ENCODE results near the gene TTYH2.

The TTYH2 gene

GRCh38 chr17:74211912-74212208, 1.5 kb upstream of the TTYH2 start:
- H3K4me3 ChIP-seq (ENCODE audit: low read length) = peak overlapping the region; percentile 66
- peaks cover 11% of the 10 kb centered on the region for H3K4me1 ChIP-seq (ENCODE audit: control insufficient read depth, insufficient read depth, low read length)
- H3K9ac ChIP-seq (ENCODE audit: low read length) = no peak overlapping the region
- peaks cover 28% of the 10 kb centered on the region for H3K36me3 ChIP-seq (ENCODE audit: control insufficient read depth, insufficient read depth, low read length)
- H3K27ac ChIP-seq (ENCODE audit: low read depth, low read length) = no peak overlapping the region
- no peaks in the 10 kb centered on the region for H3K27me3 ChIP-seq (ENCODE audit: control insufficient read depth, insufficient read depth, low read length)

GRCh38 chr17:74212209-74212912, 1.0 kb upstream of the TTYH2 start:
- H3K27me3 ChIP-seq (ENCODE audit: control insufficient read depth, insufficient read depth, low read length) = no peaks in the 10 kb centered on the region
- peak overlapping the region; percentile 66 for H3K4me3 ChIP-seq (ENCODE audit: low read length)
- H3K36me3 ChIP-seq (ENCODE audit: control insufficient read depth, insufficient read depth, low read length) = peaks cover 25% of the 10 kb centered on the region
- H3K27ac ChIP-seq (ENCODE audit: low read depth, low read length) = peak overlapping the region; percentile 21
- peaks cover 11% of the 10 kb centered on the region for H3K4me1 ChIP-seq (ENCODE audit: control insufficient read depth, insufficient read depth, low read length)
- H3K9ac ChIP-seq (ENCODE audit: low read length) = peak overlapping the region; percentile 18

DNA sequence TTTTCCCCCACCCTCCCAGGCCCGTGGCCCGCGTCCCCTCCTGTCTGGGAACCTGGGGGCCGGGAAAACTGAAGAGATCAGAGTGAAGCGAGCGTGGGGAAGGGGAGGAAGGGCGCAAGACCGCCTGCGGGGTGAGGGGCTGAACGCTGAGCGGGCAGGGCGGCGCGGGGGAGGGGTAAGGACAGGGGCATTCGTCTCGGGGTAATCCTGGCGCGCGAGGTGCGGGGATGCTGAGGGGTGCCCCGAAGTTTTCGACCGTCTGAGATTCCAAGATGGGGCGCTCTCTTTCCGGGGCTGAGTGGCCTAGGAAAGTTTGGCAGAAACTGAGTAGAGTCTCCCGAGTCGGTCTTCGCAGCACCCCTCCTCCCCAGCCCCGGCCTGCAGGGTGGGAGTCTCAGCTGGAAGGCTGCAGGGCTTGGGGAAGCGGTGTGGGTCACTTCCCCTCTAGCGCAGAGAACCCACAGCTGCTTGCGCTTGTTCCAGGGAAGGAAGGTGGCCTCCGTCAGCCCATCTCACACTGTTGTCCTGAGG, 555 bp downstream of the TTYH2 start:
- H3K36me3 ChIP-seq (ENCODE audit: control insufficient read depth, insufficient read depth, low read length) = peaks cover 16% of the 10 kb centered on the region
- no peak overlapping the region for H3K9ac ChIP-seq (ENCODE audit: low read length)
- H3K27ac ChIP-seq (ENCODE audit: low read depth, low read length) = peak overlapping the region; percentile 2
- peak overlapping the region; percentile 66 for H3K4me3 ChIP-seq (ENCODE audit: low read length)
- H3K27me3 ChIP-seq (ENCODE audit: control insufficient read depth, insufficient read depth, low read length) = no peaks in the 10 kb centered on the region
- peaks cover 11% of the 10 kb centered on the region for H3K4me1 ChIP-seq (ENCODE audit: control insufficient read depth, insufficient read depth, low read length)

DNA sequence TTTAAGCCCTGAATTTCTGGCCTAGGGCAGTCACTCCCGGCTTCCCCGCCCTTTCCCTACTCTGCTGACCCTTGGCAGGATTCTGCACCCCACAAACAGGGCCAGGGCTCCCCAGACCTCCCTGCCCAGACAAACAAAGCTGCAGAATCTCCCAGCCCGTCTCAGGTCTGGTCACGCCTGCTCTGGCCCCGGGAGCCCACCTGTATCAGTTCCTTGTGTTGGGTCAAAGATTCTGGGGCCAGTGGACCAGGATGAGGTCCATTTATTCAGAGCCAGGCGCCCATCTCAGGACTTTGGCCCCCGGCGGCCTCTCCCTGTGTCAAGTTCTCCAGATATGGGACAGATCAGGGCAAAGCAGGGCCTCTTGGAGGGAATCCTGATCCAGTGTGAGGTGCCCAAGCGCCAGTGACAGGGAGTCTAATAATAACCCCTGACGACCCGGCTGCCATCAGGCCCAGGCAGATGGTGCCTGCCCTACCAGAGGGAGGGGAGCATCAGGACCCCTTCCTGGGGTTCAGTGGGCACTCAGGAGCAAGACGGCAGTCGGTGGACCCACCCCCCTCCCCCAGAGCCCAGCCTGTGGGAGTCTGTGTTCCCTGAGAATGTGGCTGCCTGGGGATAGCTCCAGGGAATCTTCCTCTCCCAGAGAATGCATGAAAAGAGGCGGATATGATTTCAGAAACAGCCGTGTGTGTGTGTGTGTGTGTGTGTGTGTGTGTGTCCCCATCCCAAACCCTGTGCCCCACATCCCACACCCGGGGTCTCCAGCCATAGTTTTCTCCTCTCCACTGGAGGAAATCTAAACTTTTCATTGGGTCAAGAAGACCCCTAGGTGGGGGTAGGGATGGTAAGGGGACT, 1.3 kb downstream of the TTYH2 start:
- Histone ChIP-seq H3K27ac (ENCODE audit: low read depth, low read length) (no peak overlapping the region), H3K4me1 (ENCODE audit: control insufficient read depth, insufficient read depth, low read length) (peaks cover 11% of the 10 kb centered on the region), H3K4me3 (ENCODE audit: low read length) (no peak overlapping the region), H3K9ac (ENCODE audit: low read length) (no peak overlapping the region), H3K27me3 (ENCODE audit: control insufficient read depth, insufficient read depth, low read length) (no peaks in the 10 kb centered on the region), H3K36me3 (ENCODE audit: control insufficient read depth, insufficient read depth, low read length) (peaks cover 8% of the 10 kb centered on the region)

- Histone ChIP-seq H3K9ac (ENCODE audit: low read length) (no peak overlapping the region), H3K4me1 (ENCODE audit: control insufficient read depth, insufficient read depth, low read length) (peaks cover 11% of the 10 kb centered on the region), H3K4me3 (ENCODE audit: low read length) (no peak overlapping the region), H3K27ac (ENCODE audit: low read depth, low read length) (no peak overlapping the region), H3K36me3 (ENCODE audit: control insufficient read depth, insufficient read depth, low read length) (peaks cover 5% of the 10 kb centered on the region), H3K27me3 (ENCODE audit: control insufficient read depth, insufficient read depth, low read length) (no peaks in the 10 kb centered on the region)
Observed at GRCh38 chr17:74215342-74215727, 2.0 kb downstream of the TTYH2 start.

DNA sequence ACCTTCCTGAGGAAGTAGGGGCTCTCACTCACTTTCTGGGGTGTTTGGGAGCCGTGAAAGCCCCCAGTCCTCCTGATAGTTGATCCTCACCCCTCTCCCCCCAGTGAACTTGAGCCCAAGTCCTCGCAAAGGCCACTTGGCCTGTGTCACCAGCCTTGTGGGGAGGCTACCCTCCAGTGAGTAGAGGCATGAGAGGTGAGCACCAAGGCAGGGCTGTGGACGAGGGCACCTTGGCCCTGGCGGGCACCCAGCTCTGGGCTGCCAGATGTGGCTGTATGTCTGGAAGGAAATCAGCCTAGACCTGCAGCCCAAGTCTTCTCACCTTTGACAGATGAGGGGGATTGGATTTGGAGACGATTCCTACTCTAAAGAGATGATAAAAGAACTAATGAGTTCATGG, 3.1 kb downstream of the TTYH2 start:
- Histone ChIP-seq H3K27ac (ENCODE audit: low read depth, low read length) (no peak overlapping the region), H3K4me3 (ENCODE audit: low read length) (no peak overlapping the region), H3K9ac (ENCODE audit: low read length) (no peak overlapping the region), H3K36me3 (ENCODE audit: control insufficient read depth, insufficient read depth, low read length) (no peaks in the 10 kb centered on the region), H3K4me1 (ENCODE audit: control insufficient read depth, insufficient read depth, low read length) (peaks cover 4% of the 10 kb centered on the region), H3K27me3 (ENCODE audit: control insufficient read depth, insufficient read depth, low read length) (no peaks in the 10 kb centered on the region)

- Histone ChIP-seq H3K4me1 (ENCODE audit: control insufficient read depth, insufficient read depth, low read length) (no peaks in the 10 kb centered on the region), H3K36me3 (ENCODE audit: control insufficient read depth, insufficient read depth, low read length) (no peaks in the 10 kb centered on the region), H3K4me3 (ENCODE audit: low read length) (no peak overlapping the region), H3K27me3 (ENCODE audit: control insufficient read depth, insufficient read depth, low read length) (no peaks in the 10 kb centered on the region), H3K9ac (ENCODE audit: low read length) (no peak overlapping the region), H3K27ac (ENCODE audit: low read depth, low read length) (no peak overlapping the region)
Observed at GRCh38 chr17:74217037-74217730, 3.8 kb downstream of the TTYH2 start.

GRCh38 chr17:74217888-74218287, 4.5 kb downstream of the TTYH2 start:
- H3K36me3 ChIP-seq (ENCODE audit: control insufficient read depth, insufficient read depth, low read length) = no peaks in the 10 kb centered on the region
- no peaks in the 10 kb centered on the region for H3K27me3 ChIP-seq (ENCODE audit: control insufficient read depth, insufficient read depth, low read length)
- no peak overlapping the region for H3K27ac ChIP-seq (ENCODE audit: low read depth, low read length)
- no peak overlapping the region for H3K4me3 ChIP-seq (ENCODE audit: low read length)
- H3K9ac ChIP-seq (ENCODE audit: low read length) = no peak overlapping the region
- H3K4me1 ChIP-seq (ENCODE audit: control insufficient read depth, insufficient read depth, low read length) = no peaks in the 10 kb centered on the region

DNA sequence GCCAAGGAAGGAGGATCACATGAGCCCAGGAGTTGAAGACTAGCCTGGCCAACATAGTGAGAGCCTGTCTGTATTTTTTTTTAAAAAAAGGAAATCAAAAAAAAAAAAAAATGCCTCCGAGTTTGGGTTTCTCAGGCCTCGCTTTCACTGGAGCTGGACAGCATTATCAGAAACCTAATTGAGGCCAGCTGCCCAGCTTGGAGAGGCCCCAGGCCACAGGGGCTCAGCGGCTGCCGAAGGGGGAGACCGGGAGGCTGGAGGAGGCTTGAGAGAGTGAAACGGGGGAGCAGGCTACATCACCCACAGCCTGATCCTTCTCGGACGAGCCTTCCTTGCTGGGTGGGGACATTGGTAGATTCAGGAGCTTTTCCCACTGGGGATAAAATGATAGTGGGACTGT, 5.1 kb downstream of the TTYH2 start:
- Histone ChIP-seq H3K36me3 (ENCODE audit: control insufficient read depth, insufficient read depth, low read length) (no peaks in the 10 kb centered on the region), H3K9ac (ENCODE audit: low read length) (no peak overlapping the region), H3K27ac (ENCODE audit: low read depth, low read length) (no peak overlapping the region), H3K4me3 (ENCODE audit: low read length) (no peak overlapping the region), H3K4me1 (ENCODE audit: control insufficient read depth, insufficient read depth, low read length) (no peaks in the 10 kb centered on the region), H3K27me3 (ENCODE audit: control insufficient read depth, insufficient read depth, low read length) (no peaks in the 10 kb centered on the region)

GRCh38 chr17:74219576-74220133, 6.3 kb downstream of the TTYH2 start:
- Histone ChIP-seq H3K27ac (ENCODE audit: low read depth, low read length) (no peak overlapping the region), H3K4me1 (ENCODE audit: control insufficient read depth, insufficient read depth, low read length) (no peaks in the 10 kb centered on the region), H3K27me3 (ENCODE audit: control insufficient read depth, insufficient read depth, low read length) (no peaks in the 10 kb centered on the region), H3K36me3 (ENCODE audit: control insufficient read depth, insufficient read depth, low read length) (no peaks in the 10 kb centered on the region), H3K9ac (ENCODE audit: low read length) (no peak overlapping the region), H3K4me3 (ENCODE audit: low read length) (no peak overlapping the region)

- no peaks in the 10 kb centered on the region for H3K36me3 ChIP-seq (ENCODE audit: control insufficient read depth, insufficient read depth, low read length)
- H3K27me3 ChIP-seq (ENCODE audit: control insufficient read depth, insufficient read depth, low read length) = no peaks in the 10 kb centered on the region
- no peaks in the 10 kb centered on the region for H3K4me1 ChIP-seq (ENCODE audit: control insufficient read depth, insufficient read depth, low read length)
- no peak overlapping the region for H3K9ac ChIP-seq (ENCODE audit: low read length)
- no peak overlapping the region for H3K4me3 ChIP-seq (ENCODE audit: low read length)
- H3K27ac ChIP-seq (ENCODE audit: low read depth, low read length) = no peak overlapping the region
Observed at GRCh38 chr17:74220219-74220618, 6.8 kb downstream of the TTYH2 start.
